DND-41 (cell line): ENCODE results near the gene PREP.

Experiments used
- EZH2 ChIP-seq: IDR thresholded peaks from 3 replicates; pipeline ENCODE4 v1.6.1; 2012; ENCODE audit warnings: borderline replicate concordance, low read depth, mild to moderate bottlenecking, moderate library complexity, low read length, inconsistent platforms; ENCODE audit not compliant: severe bottlenecking
- TF ChIP-seq, protein P1 (sequence below): IDR thresholded peaks from 2 replicates; pipeline ENCODE4 v1.5.1; 2012; ENCODE audit warnings: borderline replicate concordance, low read length, moderate library complexity, mild to moderate bottlenecking; ENCODE audit not compliant: poor library complexity, severe bottlenecking; ENCODE audit errors: extremely low read depth

DNA sequence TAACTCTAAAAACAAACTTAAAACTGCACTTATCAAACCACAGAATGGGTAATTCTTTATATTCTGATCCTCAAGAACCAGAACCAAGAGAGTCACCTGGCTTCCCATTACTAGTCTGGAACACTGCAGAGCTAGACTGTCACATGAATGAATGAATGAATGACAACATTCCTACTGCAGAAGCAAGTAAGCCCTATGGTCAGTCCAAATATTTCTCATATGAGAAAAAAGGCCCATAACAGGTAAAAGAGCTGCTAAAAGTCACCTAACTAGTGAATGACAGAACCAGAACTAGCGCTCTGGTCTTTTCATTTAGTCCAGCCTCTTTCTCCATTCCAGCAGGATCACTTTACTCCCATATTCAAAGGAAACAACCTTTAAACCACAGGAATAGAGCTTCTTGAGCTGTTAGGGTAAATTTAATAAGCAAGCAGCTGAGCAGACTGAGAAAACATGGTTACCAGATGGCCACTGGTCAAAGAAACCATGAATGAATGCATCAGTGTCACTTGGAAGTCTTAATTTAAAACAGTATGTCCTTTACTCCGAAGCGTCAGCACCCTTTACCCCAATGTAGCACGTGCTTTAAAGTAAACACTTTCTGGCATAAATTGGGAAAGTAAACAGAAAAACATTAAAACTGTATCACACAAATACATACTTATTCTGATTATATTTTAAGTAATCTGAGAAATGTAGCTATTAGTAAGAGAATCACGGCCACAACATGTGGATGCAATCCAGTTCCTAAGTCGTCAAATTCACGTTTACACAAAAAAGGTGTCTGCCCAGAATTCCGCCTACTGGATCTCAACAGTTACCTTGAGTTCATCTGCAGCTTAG, 1.4 kb downstream of the PREP start:
- TF ChIP-seq, protein P1, sequence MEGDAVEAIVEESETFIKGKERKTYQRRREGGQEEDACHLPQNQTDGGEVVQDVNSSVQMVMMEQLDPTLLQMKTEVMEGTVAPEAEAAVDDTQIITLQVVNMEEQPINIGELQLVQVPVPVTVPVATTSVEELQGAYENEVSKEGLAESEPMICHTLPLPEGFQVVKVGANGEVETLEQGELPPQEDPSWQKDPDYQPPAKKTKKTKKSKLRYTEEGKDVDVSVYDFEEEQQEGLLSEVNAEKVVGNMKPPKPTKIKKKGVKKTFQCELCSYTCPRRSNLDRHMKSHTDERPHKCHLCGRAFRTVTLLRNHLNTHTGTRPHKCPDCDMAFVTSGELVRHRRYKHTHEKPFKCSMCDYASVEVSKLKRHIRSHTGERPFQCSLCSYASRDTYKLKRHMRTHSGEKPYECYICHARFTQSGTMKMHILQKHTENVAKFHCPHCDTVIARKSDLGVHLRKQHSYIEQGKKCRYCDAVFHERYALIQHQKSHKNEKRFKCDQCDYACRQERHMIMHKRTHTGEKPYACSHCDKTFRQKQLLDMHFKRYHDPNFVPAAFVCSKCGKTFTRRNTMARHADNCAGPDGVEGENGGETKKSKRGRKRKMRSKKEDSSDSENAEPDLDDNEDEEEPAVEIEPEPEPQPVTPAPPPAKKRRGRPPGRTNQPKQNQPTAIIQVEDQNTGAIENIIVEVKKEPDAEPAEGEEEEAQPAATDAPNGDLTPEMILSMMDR: no peak
- no peak for TF ChIP-seq EZH2
